Hepatocyte (in vitro differentiated cells): Measurements from ENCODE around the gene SH3RF3. TPM values are rescaled to one million over a fixed set of nuclear protein-coding genes. Genes with fewer than 3 reads are reported as not detected.
"Not testable (repeated sequence)": the region's sequence is repeated elsewhere in the genome, so short reads cannot be mapped to it uniquely, and the experiment has no call there.

Experiments
- DNase-seq: peaks from one replicate; pipeline ENCODE4 v3.0.0-alpha.2; 2016; ENCODE audit warnings: low spot score
- H2AFZ ChIP-seq: fragments of 200-600 bp; sonication (generic); 2 replicates; pipeline ENCODE4 v1.6.0; 2016; ENCODE audit warnings: antibody characterized with exemption, mild to moderate bottlenecking
- H3K27ac ChIP-seq: fragments of 200-600 bp; sonication (generic); 2 replicates; pipeline ENCODE4 v1.5.1; 2016; ENCODE audit warnings: mild to moderate bottlenecking
- H3K27me3 ChIP-seq: fragments of 200-600 bp; sonication (generic); 2 replicates; pipeline ENCODE4 v1.6.1; 2016
- H3K36me3 ChIP-seq: fragments of 200-600 bp; sonication (generic); replicated peaks from 2 replicates; pipeline ENCODE4 v1.5.1; 2016; ENCODE audit warnings: low read depth; ENCODE audit not compliant: insufficient read depth
- H3K4me1 ChIP-seq: fragments of 200-600 bp; sonication (generic); 2 replicates; pipeline ENCODE4 v1.5.1; 2016; ENCODE audit warnings: mild to moderate bottlenecking, moderate library complexity; ENCODE audit not compliant: insufficient read depth
- H3K4me2 ChIP-seq: fragments of 200-600 bp; sonication (generic); 2 replicates; pipeline ENCODE4 v1.6.0; 2016
- H3K4me3 ChIP-seq: fragments of 200-600 bp; sonication (generic); 2 replicates; pipeline ENCODE4 v1.5.1; 2016; ENCODE audit warnings: mild to moderate bottlenecking
- H3K79me2 ChIP-seq: fragments of 200-600 bp; sonication (generic); 2 replicates; pipeline ENCODE4 v1.6.0; 2017; ENCODE audit warnings: mild to moderate bottlenecking
- H3K9me2 ChIP-seq: fragments of 200-600 bp; sonication (generic); replicated peaks from 2 replicates; pipeline ENCODE4 v1.6.0; 2017; ENCODE audit warnings: mild to moderate bottlenecking; ENCODE audit not compliant: insufficient read depth
- H3K9me3 ChIP-seq: fragments of 200-600 bp; sonication (generic); 2 replicates; pipeline ENCODE4 v1.5.1; 2016; ENCODE audit warnings: low read depth, mild to moderate bottlenecking
- H4K20me1 ChIP-seq: fragments of 200-600 bp; sonication (generic); 2 replicates; pipeline ENCODE4 v1.6.0; 2016; ENCODE audit warnings: mild to moderate bottlenecking; ENCODE audit not compliant: insufficient read depth, poor library complexity, severe bottlenecking
- CTCF ChIP-seq: fragments of 200-600 bp; sonication (generic); IDR thresholded peaks from 2 replicates; pipeline ENCODE4 v1.5.1; 2016; ENCODE audit warnings: antibody characterized with exemption, mild to moderate bottlenecking; ENCODE audit not compliant: poor library complexity
- EZH2 ChIP-seq: fragments of 200-600 bp; sonication (generic); IDR thresholded peaks from 2 replicates; pipeline ENCODE4 v1.6.1; 2016; ENCODE audit warnings: antibody characterized with exemption, mild to moderate bottlenecking, borderline replicate concordance
- EZH2phosphoT487 ChIP-seq: fragments of 200-600 bp; sonication (generic); IDR thresholded peaks from one replicate; pipeline ENCODE4 v1.6.1; 2018; ENCODE audit warnings: antibody characterized with exemption, mild to moderate bottlenecking, low read depth, moderate library complexity; ENCODE audit not compliant: unreplicated experiment, severe bottlenecking
- WGBS: methylation state at CpG from one replicate; pipeline ENCODE4 v1.1.6; 2016; ENCODE audit warnings: low lambda C conversion rate; ENCODE audit errors: missing lambda C conversion rate; 5-methylcytosine and 5-hydroxymethylcytosine counted together
- polyA plus RNA-seq: library from polyadenylated mRNA; unstranded; fragments of >200 nt; fragmentation: Nextera tagmentation; extraction: Ambion mirVana; gene quantifications from 2 replicates; pipeline ENCODE4 v1.2.1, GENCODE V29; 2016
- total RNA-seq: library from RNA; depleted of rRNA; stranded (reverse); fragments of >200 nt; gene quantifications from 2 replicates; pipeline ENCODE4 v1.2.3, GENCODE V29; 2014

Gene SH3RF3
- total and polyA plus RNA-seq, 2 experiments from 2014 or later = 1.9 to 2.1 TPM

- Histone ChIP-seq H3K9me2 (no peaks in the 10 kb centered on the region), H2AFZ (no peak overlapping the region), H3K27me3 (no peaks in the 10 kb centered on the region), H4K20me1 (no peaks in the 10 kb centered on the region), H3K9me3 (no peaks in the 10 kb centered on the region), H3K79me2 (no peaks in the 10 kb centered on the region), H3K4me2 (no peak overlapping the region), H3K4me3 (no peak overlapping the region), H3K36me3 (no peaks in the 10 kb centered on the region), H3K27ac (no peak overlapping the region), H3K4me1 (no peaks in the 10 kb centered on the region)
- DNase-seq = no peak
- no peak for TF ChIP-seq CTCF
- no peak for TF ChIP-seq EZH2phosphoT487
- TF ChIP-seq EZH2 = no peak
- 64% methylated on average over 2 of the region's 2 CpGs for WGBS
Observed at GRCh38 chr2:109109342-109109741, 19.7 kb upstream of the SH3RF3 start.

GRCh38 chr2:109110170-109110569 is 18.8 kb upstream of the SH3RF3 start:
- Histone ChIP-seq H3K4me3 (no peak overlapping the region), H3K9me2 (no peaks in the 10 kb centered on the region), H3K9me3 (no peaks in the 10 kb centered on the region), H3K79me2 (no peaks in the 10 kb centered on the region), H3K36me3 (no peaks in the 10 kb centered on the region), H3K4me1 (no peaks in the 10 kb centered on the region), H3K27ac (no peak overlapping the region), H2AFZ (no peak overlapping the region), H4K20me1 (no peaks in the 10 kb centered on the region), H3K4me2 (no peak overlapping the region), H3K27me3 (no peaks in the 10 kb centered on the region)
- TF ChIP-seq EZH2 (no peak), EZH2phosphoT487 (no peak), CTCF (no peak)
- 77% methylated on average over 7 of the region's 7 CpGs for WGBS
- DNase-seq = no peak

- not testable (repeated sequence) for H3K4me2 ChIP-seq, H3K79me2 ChIP-seq, DNase-seq, H3K36me3 ChIP-seq, H3K4me1 ChIP-seq, H3K27me3 ChIP-seq, H3K9me3 ChIP-seq, H2AFZ ChIP-seq, H3K4me3 ChIP-seq, H3K9me2 ChIP-seq, H4K20me1 ChIP-seq, H3K27ac ChIP-seq
- WGBS = 93% methylated on average over 9 of the region's 9 CpGs
Observed at GRCh38 chr2:109117181-109117580, 11.8 kb upstream of the SH3RF3 start.

- no peak for DNase-seq
- WGBS = 93% methylated on average over 4 of the region's 4 CpGs
- no peak for TF ChIP-seq EZH2phosphoT487
- TF ChIP-seq EZH2 = no peak
- no peak for TF ChIP-seq CTCF
- no peak overlapping the region for H3K4me3 ChIP-seq
- H3K36me3 ChIP-seq = no peaks in the 10 kb centered on the region
- H3K9me3 ChIP-seq = no peaks in the 10 kb centered on the region
- peaks cover 7% of the 10 kb centered on the region for H3K27me3 ChIP-seq
- no peak overlapping the region for H3K27ac ChIP-seq
- no peaks in the 10 kb centered on the region for H3K4me1 ChIP-seq
- H3K4me2 ChIP-seq = no peak overlapping the region
- no peaks in the 10 kb centered on the region for H4K20me1 ChIP-seq
- no peak overlapping the region for H2AFZ ChIP-seq
- no peaks in the 10 kb centered on the region for H3K79me2 ChIP-seq
- no peaks in the 10 kb centered on the region for H3K9me2 ChIP-seq
Observed at GRCh38 chr2:109117780-109118179, 11.2 kb upstream of the SH3RF3 start.
